Islet precursor cell (in vitro differentiated cells): ENCODE measurements around the gene NUMB.
"Not testable (repeated sequence)": the region's sequence is repeated elsewhere in the genome, so short reads cannot be mapped to it uniquely, and the experiment has no call there.

Source experiments
- DNase-seq: peaks from one replicate; pipeline ENCODE4 v3.0.0-alpha.2; 2018

The NUMB gene

GRCh38 chr14:73403181-73403752 lies 55.1 kb downstream of the NUMB start:
- DNase-seq: no peak

DNA sequence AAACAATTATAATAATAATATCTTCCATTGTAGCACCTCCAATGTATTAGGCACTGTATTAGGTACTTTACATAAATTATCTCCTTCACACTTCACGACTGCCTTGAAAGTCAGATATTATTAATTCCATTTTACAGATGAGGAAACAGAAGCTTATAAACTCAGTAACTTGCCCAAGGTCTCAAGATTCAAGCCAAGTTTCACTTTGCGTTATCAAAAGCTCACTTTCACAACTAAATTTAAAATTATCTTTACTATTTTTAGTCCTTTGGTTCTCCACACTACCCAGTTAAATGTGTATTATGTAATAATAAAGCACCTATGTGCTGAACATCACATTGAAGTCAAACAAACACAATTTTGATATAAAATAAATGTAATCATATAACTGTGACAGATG lies 55.8 kb downstream of the NUMB start:
- DNase-seq: no peak

GRCh38 chr14:73397810-73398209 lies 60.5 kb downstream of the NUMB start:
- no peak for DNase-seq

DNA sequence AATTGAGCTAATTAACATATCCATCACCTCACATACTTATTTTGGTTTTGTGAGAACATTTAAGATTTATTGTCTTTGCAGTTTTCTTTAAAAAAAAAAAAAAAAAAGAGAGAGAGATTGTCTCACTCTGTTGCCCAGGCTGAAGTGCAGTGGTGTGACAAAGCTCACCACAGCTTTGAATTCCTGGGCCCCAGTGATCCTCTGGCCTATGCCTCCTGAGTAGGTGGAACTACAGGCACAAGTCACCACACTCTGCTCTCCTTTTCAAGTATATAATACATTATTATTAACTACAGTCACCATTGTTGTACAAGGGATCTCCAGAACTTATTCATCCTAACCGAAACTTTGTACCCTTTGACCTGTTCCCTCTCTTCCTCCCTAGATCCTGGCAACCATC lies 64.0 kb downstream of the NUMB start:
- no peak for DNase-seq

GRCh38 chr14:73393375-73393774 lies 65.0 kb downstream of the NUMB start:
- no peak for DNase-seq

DNA sequence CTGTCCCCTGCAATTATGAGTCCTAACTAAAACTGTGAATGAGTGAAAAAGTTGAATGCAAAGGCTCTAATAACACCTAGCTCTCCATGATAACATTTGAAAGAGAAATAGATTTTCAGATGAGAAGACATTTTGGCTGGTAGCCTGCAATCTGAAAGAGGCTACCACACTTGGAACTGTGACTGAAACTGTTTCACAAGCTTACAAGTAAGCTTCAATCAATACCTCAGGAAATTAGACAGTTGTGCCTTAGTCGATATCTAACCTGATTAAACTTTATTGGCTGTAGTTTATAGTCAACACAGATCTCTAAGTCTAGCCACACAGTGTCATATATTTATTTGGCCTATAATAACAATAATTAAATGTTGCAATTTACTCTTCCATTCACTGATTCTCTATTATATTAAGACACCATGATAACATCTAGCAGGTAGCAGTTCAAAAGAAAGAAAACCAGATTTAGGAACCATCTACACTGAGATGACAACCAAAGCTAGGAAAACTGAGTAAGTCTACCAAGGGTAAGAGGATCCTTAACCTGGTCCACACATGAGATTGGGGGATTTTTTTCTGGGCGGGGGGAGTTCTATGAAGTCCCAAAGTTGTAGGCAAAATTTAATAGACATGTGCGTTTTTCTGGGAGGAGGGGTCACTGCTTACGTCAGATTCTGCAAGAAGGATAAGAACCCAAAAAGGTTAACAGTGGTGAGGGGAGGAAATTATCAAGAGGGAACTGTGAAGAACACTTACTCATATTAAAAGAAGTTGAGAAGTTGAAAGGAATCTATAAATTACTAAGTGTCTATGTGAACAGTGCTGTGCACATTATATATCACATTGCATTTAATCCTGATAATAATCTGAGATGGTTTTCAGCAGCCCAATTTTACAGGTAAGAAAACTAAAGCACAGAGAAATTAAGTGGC lies 65.8 kb downstream of the NUMB start:
- DNase-seq: no peak

DNA sequence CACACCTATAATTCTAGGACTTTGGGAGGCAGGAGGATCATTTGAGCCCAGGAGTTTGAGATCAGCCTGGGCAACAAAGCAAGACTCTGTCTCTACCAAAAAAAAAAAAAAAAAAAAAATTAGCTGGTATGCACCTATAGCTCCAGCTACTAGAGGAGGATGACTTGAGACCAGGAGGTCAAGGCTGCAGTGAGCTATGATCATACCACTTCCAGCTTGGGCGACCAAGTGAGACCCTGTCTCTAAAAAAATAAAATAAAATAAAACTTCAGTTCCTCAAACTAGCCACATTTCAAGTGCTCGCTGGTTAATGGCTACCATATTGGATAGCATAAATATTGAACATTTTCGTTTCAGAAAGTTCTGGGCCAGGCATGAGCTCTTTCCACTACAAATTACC lies 70.5 kb downstream of the NUMB start:
- DNase-seq: not testable (repeated sequence)

DNA sequence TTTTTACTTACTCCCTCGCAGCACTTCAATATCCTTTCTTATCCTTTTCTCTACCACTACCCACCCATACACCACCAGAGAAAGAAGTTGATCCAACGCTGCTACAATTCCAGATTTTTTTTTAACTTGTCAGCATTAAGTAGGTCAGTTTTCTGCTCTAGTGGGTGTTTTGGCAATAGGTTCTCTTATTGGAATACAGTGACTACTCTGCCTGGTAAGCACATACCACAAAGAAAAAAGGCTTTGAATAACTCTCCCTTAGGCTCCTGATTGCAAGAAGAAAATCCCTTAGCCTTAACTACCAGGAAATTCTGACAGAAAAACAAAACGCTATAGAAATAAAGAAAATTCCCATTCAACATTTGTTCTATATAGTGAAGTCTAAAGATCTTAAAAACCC lies 72.0 kb downstream of the NUMB start:
- no peak for DNase-seq

- not testable (repeated sequence) for DNase-seq
Observed at GRCh38 chr14:73385021-73385420, 73.3 kb downstream of the NUMB start.

DNA sequence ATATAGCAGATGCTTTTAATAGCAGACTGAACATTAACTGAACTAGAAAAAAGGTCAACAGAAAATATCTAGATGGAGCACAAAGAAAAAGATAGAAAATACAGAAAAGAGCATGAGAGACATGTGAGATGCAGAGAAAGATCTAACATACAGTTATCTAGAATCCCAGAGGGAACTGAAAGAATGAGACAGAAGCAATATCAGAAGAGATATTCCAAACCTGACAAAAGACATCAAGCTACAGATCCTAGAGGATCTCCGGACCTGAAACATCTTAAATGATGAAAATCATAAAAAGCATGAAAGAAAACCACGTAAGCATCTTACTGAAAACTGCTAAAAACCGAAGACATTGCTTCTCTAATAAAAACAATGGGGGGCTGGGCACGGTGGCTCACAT lies 75.0 kb downstream of the NUMB start:
- DNase-seq: no peak

- no peak for DNase-seq
Observed at GRCh38 chr14:73381380-73382013, 76.8 kb downstream of the NUMB start.

- DNase-seq: no peak
Observed at GRCh38 chr14:73376585-73376984, 81.8 kb downstream of the NUMB start.

- DNase-seq: no peak
Observed at GRCh38 chr14:73375861-73376260, 82.5 kb downstream of the NUMB start.

DNA sequence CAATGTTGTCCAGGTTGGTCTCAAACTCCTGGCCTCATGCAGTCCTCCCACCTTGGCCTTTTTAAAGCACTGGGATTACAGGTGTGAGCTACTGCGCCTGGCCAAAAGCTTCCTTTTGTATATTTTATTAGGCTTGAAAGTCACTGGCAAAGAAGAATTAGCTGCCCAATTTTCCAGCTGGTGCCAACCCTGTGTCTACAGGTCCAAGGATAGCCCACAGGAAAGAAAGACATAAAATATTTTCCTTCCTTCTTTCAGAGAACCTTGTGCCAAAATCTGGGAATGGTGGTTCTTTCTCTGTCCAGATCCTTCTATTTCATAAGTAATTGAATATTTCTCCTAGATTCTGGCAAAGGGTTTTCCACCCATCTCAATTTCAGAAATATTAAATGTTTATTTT lies 84.1 kb downstream of the NUMB start:
- no peak for DNase-seq

- no peak for DNase-seq
Observed at GRCh38 chr14:73372529-73372928, 85.8 kb downstream of the NUMB start.

DNA sequence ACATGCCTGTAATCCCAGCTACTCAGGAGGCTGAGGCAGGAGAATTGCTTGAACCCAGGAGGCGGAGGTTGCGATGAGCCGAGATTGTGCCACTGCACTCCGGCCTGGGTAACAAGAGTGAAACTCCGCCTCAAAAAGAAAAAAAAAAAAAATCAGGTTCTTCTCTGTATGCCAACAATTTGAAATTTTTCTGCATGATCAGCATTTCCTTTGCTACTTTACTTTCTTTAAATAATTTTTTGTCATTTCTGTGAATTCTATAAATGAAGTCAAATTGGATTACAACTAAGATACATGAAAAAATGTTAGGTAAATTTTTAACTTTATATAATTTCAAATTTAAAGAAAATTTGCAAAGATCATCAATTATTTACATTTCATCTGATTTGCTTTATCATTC lies 87.8 kb downstream of the NUMB start:
- no peak for DNase-seq

DNA sequence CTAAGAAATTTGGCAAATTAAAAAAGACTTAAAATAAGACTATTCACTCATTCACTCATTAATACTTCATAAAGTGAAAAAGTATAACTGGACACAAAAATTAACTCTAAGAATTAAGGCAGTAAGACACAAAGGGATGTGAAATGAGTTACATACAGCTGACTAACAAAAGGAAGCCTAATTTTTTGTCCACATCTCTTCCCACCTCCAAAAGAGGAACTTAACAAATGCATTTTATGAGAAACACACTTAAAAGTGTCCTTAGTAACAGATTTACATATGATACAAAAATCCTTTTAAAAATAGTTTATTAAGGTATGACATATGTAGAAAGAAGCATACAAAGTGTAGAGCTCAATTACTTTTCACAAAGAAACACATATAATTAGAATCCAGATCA lies 88.9 kb downstream of the NUMB start:
- DNase-seq: no peak

DNA sequence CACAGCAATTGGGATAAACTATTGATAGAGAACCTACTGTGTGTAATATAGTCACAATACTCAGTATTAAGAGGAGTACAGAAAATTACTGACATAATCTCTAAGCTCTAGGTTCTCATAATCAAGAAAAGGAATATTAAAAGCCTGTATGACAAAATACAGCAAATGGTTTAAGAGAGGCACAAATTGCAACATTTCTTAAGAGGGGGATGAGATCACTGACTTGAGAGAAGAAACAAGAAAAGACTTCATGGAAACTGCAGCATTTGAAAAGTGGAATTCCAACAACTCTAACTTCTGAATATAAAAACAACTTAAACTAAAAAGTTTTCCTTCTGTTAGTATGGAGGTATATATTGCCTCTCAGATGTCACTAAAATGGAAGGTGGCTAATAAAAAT lies 89.7 kb downstream of the NUMB start:
- no peak for DNase-seq

DNA sequence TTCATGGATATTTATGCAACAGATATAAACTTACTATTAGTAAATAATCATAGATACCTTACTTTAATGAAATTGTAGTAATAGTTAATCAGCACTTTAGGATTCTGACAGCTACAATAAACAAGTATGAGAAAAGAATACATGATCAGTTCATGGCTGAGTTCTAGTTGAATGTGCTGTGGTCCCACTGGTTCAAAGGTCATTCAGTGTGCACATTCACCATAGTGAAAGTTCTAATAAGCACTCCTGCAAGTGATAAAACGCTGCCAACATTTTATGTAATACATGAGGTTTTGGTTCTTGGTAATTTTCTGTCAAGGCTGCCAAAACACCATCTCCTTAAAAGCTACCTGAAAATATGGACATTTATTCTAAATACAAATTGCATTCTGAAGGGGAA lies 92.6 kb downstream of the NUMB start:
- no peak for DNase-seq

- no peak for DNase-seq
Observed at GRCh38 chr14:73364559-73364958, 93.8 kb downstream of the NUMB start.

- no peak for DNase-seq
Observed at GRCh38 chr14:73359445-73359844, 98.9 kb downstream of the NUMB start.

DNA sequence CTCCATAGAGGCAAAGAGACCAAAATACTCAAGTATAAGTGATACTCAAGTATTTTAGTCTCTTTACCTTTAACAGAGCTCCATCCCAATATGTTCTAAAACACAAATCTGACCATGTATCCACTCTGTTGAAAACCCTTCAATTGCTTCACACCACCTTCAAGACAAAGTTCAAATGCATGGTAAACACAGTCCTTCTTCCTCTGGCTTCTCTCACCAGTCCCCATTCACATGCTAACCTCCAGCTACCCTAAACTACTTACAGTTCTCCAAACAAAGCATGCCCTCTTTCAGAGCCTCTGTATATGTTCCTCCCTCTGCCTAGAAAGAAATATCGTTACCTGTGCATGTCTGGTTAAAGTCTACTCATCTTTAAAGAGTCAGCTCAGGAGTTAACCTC lies 100.2 kb downstream of the NUMB start:
- DNase-seq: no peak

- DNase-seq: not testable (repeated sequence)
Observed at GRCh38 chr14:73349091-73349490, 109.3 kb downstream of the NUMB start.

GRCh38 chr14:73344319-73344718 lies 114.0 kb downstream of the NUMB start:
- DNase-seq: no peak
